ENCODE measurements around the gene VTI1A.

VTI1A gene

DNA sequence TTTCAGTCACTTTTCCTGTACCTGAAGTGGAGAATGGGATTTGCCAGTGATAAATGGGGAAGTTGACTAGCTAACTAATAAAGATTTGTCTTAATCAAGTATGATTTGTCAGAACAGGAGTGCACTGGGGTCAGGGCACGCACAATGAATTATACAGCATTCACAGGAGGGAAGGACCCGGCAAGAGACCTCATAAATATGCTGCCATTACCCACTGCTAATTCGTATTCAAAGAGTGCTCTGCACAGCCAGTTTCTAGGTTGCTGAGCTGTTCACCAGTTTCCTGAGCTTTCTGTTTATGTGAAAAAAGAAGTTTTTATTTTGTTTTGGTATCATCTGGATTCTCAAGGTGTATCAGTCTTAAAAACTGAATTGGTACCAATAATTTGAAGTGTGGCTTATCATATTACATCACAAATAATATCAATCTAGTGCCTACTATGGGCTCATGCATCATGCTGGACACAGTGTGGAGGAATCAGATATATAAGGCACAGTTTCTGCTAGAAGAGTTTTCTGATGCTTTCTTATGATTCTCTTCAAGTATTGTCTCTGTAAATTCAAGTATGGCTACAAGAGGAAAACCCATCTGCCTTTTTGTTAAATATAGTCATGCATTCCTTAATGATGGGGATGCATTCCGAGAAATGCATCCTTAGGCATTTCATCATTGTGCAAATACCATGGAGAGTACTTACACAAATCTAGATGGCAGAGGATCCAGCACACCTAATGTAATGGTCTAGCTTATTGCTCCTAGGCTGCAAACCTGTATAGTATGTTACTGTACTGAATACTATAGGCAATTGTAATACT, 202.2 kb downstream of the VTI1A start:
- no peak for DNase-seq

DNA sequence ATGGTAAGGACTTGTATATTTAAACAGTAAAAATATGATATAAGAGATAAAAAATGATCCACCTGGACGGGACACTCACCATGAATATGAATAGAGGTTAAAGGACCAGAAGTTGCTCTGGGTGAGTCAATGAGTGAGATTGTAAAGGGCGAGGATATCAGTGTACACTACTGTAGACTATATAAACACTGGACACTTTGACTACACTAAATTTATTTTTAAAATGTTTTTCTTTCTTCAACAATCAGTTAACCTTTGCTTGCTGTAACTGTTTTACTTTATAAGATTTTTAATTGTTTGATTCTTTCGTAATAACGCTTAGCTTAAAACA, 202.8 kb downstream of the VTI1A start:
- DNase-seq, result no peak

DNA sequence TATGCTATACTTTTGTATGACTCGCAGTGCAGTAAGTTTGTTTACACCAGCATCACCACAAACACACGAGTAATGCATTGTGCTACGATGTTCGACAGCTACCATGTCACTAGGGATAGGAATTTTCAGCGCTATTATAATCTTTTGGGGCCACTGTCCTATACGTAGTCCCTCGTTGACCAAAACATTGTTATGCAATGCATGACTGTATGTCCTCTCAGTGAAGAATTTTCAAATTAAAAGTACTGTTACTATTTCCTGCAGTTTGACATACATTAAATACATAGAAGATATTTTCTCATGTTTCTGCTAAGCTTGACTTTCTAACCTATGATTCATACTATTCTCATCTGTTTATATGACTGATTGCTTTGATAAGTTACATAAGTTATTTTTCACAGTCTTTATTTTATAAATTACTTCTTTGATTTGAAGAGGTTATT, 203.6 kb downstream of the VTI1A start:
- no peak for DNase-seq

DNA sequence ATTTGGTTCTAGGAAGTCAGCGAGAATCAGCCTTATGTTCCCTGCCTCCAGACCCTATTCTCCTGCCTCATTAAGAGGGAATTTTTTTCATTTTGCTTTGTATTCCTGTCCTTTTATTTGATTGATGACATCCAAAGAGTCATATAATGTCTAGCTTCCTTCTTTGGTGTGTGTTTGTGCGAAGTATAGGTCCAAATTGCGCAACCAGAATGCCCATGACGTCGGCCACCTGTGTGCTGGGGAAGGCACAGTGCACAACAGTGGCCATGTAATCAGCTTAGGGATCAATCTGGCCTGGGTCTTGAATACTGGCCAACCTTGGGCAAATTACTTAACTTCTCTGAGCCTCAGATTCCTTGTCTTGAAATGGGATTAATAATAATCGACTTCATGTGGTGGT, 206.2 kb downstream of the VTI1A start:
- no peak for DNase-seq

DNA sequence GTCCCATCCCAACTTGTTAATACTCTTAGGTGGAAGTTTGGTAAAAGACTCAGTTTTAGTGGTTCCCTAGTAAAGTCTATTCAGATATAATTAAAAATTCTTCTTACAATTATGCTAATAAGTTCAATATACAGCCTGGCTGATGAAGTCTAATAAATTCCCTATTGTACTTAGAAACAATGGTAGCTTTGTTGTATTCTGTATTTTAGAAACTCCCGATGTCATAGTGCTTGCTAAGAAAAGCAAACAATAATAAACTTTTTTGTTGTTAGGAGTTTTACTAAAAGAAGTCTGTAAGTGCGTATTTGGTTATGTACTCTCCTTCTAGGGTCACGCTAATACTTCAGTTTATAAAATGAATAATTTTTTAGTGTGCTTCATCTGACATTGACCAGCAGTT, 206.8 kb downstream of the VTI1A start:
- no peak for DNase-seq

DNA sequence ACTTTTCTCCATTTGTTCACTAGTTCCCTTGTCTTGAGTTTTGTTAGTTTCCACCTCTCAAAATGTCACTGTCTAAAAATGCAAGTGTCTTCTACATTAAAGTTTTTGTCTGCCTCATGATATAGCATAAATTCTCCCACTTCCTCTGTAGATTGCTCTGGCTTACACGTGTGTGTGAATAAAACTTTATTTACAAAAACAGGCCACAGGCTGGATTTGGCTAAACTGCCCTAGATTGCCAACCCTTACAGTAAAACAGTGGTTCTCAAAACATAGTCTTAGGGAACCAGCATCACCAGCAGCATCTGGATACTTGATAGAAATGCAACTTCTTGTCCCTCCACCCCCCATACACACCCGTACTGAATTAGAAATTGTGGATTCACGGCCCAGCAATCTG, 207.8 kb downstream of the VTI1A start:
- no peak for DNase-seq

DNA sequence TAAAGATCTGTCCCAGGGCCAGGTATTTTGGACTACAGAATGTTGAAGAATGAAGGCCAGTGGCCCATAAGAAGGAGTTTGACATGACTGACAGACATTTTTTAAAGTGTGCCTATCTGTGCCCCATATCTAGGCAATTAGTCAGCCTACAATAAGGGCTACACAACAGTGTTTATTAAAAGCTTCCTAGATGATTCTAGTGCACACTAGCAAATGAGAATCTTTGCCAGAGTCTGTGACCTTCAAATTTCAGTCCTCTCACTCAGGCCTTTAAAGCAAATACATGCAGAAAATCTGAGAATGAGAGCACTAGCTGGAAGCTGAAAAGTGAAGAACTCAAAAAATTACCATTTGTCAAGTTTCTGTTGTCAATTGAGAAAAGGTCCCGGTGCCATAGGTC, 208.7 kb downstream of the VTI1A start:
- DNase-seq, result no peak

DNA sequence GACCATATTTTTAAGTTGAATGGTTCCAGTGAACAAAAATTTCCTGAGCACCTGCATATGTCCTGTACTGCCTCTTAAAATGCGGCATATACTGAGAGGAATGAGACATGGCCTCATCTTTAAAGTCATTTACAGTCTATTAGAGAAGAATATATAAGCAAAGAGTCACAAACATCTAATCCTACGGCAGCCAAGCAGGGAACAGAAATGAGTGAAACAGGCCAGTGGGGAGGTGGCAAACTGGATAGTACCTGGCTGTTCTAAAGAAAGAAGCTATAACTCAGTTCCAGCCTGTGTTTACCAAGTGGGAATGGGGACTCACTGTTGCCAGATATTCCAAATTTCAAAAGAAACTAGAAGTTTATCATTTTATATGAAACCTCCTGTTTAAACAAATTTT, 211.4 kb downstream of the VTI1A start:
- no peak for DNase-seq

DNA sequence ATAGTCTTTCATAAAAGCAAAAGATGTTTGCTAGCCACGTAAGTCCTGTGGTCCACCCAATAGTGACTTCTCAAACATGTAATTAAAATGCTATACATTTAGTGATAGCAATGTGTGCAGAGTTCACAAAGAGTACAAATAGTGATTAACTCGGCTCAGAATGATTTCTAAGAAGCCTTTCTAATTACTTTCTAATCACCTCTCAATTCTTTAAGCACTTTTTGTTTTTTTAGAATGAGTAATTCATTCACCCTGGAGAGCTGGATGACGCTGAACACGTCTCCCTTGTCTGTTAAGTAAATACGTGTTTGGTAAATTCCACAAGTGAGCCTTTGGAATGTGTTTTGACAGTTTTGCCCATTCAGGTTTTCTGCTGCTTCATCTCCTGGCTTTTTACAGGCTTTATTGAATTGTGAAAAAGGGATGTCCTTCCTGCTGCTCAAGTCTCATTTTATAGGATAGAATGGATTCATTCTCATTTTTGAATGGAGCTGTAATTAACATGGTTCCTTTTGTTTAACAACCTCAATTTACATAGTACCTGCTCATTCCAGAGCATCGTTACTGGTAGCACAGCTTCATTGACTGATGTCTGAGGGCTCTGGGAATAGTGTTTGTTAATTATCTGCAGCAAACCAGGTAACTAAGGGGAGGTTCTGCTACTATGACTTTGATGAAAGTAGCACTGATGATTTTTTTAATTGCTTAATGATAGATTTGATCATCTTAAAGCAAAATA, 212.1 kb downstream of the VTI1A start:
- DNase-seq, result no peak

DNA sequence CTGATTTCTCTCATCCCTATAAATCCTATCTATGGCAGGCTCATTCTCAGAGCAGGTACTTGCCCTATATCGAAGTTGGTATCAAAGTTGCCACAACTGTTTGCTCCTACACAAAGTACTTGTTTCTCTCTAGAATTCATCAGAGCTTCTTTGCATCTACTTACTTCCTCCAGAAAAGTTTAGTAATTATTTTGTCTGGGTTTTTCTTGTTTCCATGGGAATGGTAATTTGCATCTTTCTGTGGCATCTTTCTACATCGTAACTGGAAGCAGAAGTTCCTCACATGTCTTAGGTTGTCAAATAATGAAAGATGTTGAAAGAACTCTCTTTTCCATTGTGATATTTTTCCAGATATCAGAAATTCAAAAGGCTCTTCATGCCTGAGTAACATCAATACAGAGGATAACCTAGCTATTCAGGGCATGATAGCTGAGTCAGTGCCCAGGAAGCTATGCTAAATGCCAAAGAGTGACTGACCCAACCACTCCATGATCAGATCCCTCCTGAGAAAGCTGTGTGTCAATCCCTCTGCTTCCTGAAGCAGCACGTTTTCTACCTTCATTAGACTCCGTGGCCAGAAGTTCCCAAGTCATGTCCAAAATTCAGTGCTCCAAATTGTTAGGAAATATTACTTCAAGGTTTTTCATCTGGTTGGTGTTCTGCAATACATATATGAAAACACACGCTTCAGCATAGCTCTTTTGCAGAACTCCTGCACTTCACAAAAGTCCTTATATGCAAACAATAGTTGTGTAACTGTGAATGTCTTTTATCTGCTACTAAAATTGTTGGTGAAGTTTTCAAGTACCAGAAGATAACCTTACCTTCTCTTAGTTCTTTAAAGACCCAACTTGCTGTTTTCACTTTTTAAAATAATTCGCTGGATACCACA, 216.5 kb downstream of the VTI1A start:
- DNase-seq, result peak in 1 of 2 experiments; percentile 34

DNA sequence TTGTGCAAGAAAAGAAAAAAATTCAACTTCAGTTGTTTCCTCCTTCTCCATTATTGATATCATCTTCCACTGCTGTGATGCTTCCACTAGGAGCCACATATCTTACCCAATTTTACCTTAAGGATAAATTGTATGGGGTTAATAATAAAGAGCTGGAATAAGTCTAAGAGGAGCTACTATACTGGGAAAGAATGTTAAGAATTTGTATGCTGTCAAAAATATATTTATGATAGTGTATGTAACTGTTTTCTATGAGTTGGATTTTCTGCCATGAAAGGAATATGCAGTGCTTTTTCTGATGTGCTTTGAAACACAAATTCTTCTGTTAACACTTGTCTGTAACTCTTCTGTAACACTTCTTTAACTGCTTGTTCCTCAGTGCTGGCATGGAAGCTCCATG, 219.1 kb downstream of the VTI1A start:
- DNase-seq, result no peak

DNA sequence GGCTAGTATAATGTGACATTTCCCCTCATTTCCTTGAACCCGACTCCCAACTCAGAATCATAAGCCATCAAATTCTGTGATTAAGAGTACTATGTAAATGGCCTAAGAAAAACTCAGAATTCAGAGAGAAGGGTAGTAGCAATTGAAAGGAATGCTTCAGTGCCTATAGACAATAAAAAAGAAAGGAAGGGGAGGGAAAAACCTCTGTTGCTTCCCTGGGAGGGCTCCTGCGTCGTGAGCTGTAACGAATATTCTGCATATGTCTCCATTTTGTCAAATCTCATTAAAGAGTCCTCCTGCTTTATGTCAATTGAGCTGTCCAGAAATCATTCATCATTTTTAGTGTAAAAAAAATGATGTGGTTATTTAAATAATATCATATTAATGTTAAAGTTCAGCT, 223.0 kb downstream of the VTI1A start:
- DNase-seq, result no peak

DNA sequence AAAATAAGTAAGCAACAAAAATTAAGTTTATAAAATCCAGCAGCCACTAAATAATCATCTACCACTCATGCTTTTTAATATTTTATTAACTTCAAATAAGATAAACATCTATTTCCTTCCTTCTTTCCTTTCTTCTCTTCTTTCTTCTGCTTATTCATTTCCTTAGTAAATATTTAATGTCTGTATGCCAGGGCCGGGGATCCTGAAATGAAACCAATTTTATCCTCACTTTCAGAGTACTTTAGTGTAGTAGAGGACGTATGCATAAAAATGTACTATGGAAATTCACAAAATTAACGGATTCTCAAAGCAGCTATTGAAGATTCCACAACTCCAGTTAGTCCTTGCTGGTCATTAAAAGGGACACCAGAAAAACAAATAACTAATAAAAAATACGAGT, 224.7 kb downstream of the VTI1A start:
- DNase-seq, result no peak

DNA sequence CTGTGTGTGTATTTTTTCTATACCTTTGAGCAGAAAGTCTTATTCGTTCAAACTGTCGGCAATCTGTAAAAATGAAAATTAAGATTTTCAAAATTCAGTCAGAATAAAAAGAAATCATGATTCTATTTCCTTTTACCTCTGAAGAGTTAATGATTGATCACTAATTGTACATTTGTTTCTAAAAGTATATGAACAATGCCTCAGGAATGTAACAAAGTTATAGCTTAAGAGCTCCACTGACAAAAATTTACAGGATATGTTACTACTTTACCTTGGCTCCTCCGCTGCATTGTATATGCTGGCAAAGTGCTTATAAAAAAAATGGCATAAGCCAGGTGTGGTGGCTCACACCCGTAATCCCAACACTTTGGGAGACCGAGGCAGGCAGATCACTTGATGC, 225.7 kb downstream of the VTI1A start:
- no peak for DNase-seq

DNA sequence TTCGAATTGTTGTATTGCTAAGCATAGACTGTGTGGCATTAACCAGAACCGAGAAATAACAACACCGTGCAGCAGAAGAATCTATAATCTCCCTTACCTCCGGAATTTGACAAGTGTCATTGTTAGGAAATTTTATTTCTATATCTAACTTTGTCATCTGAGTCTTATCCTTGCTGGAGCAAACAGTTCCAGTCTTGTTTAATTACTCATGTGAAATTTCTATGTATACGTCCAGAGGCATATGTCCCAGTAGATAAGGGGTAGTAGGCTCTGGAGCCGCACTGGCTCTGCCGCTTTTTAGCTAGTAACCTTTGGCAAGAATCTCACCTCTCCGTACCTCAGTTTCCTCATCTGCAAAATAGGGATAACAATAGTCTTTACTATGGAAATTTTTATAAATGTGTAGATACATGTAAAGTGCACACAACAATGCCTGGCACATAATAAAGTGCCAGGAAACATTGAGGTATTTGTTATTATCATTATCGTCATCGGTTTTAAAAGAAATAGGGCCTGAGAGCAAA, 228.6 kb downstream of the VTI1A start:
- DNase-seq, result no peak

DNA sequence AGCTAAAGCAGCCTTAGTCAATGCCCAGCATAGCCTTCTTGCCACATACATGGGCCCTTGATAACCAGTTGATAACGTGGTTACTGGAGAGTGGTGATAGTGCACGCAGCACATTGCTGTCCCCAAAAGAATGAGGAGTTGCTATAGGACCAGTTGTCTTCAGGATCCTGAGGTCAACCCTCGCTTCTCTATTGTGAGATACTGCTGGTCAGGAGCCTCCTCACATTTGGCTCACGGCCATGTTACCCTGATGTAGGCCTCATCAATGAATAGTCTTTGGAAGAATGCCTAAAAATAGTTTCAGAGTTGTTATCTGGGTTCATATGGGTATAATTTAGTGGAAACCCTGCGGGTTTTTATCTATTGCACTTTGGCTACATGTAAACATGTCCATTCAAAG, 230.7 kb downstream of the VTI1A start:
- DNase-seq, result no peak

DNA sequence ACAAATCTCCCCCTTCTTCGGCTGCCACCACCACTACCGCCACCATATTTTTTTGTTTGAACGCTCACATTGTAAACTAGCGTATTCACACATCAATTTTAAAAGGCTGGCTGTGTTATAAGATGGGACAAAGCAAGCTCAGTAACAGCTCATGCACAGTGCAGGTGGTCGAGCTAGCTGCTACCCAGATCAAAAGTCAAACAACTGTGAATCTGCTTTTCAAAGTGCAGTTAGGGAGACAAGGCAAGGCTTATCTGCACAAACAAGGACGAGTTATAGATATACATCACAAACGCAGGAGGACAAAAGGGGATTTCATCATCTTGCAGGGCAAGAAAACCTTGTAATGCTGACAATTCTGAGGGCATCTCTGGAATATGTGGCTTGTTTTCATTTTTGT, 231.6 kb downstream of the VTI1A start:
- no peak for DNase-seq

DNA sequence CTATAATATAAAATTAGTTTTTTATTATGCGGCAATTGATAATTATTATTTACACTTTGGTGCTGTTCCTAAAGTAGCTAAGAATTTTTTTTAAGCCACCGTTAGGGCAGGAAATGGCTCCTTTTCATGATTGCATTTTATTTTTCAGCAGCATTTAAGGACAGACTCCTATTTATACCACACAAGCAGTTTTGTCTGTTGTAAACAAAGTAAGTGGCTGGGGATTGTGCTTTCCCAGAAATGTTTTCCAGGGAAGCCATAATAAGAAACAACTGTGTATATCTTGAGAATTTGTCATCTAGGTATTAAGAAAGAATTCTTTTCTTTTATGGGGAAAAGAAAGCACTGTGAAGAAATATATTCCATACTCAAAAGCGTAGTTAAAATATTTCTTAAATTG, 232.0 kb downstream of the VTI1A start:
- DNase-seq, result no peak

DNA sequence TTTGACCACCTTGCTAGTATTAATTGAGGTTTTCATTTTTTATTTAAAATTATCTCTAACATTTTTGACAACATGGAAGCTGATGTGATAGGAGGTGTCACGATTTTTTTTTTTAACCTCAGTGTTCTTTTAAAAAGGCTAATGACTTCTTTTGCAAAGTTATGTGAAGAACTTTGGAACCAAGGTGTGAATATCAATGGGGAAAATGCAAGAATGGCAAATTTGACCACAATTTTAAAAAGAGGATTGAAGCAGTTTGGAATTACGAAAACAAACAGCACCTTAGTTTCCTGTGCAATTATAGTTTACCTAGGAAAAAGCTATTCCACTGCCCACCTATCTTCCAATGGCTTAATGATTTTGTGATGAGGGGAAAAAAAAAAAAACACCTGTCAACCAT, 232.4 kb downstream of the VTI1A start:
- no peak for DNase-seq

DNA sequence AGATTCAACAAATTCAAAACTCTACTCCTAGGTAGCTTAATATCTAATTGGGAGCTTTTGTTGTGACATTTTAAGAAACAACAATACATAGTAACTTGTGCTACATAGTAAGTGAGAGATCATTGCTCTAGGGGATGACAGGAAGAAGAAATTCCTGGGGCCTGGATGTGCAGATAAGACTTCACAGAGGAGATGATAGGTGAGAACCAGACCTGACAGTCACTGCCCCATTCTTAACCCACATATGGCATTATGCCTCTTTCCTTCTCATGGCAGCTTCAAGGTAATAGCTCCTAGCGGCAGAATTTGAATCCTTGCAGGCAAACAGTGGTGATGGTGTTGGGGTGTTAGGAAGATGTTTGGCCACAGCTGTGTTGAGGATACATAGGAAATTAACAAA, 233.6 kb downstream of the VTI1A start:
- DNase-seq, result no peak

DNA sequence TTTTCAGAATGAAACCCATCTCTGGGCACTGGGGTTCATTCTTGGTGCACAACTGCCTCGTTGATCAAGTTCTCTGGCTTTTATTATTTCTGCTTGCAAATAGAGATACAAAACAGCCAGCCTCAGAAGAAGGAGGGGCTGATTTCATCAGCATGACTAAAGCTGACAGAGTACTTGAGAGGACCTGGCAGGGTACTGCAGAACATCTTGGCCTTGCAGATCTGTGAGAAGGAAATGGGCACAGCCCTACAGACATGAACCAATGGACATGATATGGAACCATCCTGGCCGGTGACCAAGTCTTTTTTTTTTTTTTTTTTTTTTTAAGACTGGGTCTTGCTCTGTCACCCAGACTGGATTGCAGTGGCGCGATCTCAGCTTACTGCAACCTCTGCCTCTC, 240.6 kb downstream of the VTI1A start:
- no peak for DNase-seq

DNA sequence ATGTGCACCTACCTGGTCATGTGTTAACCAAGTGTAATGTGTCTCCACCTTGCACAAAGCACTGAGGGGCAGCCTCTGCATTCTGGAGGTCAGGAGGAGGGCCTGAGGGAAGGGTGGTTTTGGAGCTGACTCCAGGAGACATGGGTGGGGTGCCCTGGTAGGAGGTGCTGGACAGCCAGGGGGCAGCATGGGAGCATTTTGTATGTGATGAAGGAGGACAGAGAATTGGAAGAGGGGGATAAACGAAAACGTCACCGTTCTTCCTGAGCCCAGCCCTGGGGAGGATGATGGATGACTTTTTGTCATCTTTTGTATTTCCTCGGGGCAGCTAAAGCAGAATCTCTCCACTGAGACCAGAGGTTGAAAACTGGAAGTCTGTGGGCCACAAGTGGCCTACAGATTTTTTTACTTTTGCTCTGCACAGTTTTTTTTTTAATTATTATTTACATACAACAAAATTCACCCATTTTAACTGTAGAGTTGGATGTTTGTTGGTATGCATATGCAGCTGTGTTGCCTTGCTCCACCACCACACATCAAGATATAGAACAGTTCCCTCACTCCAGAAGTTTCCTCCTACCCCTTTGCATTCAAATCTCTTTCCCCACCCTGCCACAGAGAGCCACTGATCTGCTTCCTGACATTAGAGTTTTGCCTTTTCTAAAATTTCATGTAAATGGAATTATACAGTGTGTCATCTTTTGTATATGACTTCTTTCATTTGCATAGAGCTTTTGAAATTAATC, 242.5 kb downstream of the VTI1A start:
- no peak for DNase-seq

DNA sequence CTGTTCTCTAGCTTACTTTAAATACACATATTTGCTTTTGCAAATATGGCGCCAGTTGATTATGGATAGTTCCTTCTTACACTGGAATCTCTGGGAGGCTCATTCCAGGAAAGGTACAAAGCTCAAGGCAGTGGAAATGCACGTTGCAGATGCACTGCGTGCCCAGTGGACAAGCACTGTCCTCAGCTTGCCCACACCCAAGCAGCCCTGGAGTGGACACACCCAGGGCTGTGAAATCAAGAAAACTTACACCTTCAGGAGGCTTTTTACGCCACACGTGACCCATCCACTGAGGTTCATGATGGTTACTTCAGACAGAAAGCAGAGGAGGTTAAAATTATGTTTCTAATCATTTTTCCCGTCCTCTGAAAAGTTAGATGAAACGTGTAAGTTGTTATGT, 248.5 kb downstream of the VTI1A start:
- DNase-seq, result no peak
